Measurements from ENCODE around the gene EEIG1. TPM values are rescaled to one million over a fixed set of nuclear protein-coding genes. Genes with fewer than 3 reads are reported as not detected.

The EEIG1 gene
- total RNA-seq, 2 donors from 2014 or later, result 8.3 to 11.6 TPM

- Histone ChIP-seq H3K36me3 (no peaks in the 10 kb centered on the region), H3K27me3 (no peaks in the 10 kb centered on the region), H3K27ac (peak overlapping the region; percentile 94 to 96), H3K4me3 (peak overlapping the region in 1 of 2 donors; percentile 3), H3K4me1 (peaks cover 0 to 98% of the 10 kb centered on the region in 2 donors), H3K9me3 (no peaks in the 10 kb centered on the region)
- no peak for DNase-seq (ENCODE audit: low spot score)
- TF ChIP-seq, protein P1, sequence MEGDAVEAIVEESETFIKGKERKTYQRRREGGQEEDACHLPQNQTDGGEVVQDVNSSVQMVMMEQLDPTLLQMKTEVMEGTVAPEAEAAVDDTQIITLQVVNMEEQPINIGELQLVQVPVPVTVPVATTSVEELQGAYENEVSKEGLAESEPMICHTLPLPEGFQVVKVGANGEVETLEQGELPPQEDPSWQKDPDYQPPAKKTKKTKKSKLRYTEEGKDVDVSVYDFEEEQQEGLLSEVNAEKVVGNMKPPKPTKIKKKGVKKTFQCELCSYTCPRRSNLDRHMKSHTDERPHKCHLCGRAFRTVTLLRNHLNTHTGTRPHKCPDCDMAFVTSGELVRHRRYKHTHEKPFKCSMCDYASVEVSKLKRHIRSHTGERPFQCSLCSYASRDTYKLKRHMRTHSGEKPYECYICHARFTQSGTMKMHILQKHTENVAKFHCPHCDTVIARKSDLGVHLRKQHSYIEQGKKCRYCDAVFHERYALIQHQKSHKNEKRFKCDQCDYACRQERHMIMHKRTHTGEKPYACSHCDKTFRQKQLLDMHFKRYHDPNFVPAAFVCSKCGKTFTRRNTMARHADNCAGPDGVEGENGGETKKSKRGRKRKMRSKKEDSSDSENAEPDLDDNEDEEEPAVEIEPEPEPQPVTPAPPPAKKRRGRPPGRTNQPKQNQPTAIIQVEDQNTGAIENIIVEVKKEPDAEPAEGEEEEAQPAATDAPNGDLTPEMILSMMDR (IDR thresholded peaks at IDR 0.05), result no peak
Measured at GRCh38 chr9:127972236-127972871, 8.4 kb downstream of the EEIG1 start.

GRCh38 chr9:127971357-127972235 lies 9.2 kb downstream of the EEIG1 start:
- Histone ChIP-seq H3K36me3 (no peaks in the 10 kb centered on the region), H3K27ac (peak overlapping the region; percentile 94 to 96), H3K4me1 (peaks cover 0 to 98% of the 10 kb centered on the region in 2 donors), H3K9me3 (no peaks in the 10 kb centered on the region), H3K27me3 (no peaks in the 10 kb centered on the region), H3K4me3 (peak overlapping the region in 1 of 2 donors; percentile 3)
- TF ChIP-seq, protein P1 (IDR thresholded peaks at IDR 0.05), result no peak
- no peak for DNase-seq (ENCODE audit: low spot score)

DNA sequence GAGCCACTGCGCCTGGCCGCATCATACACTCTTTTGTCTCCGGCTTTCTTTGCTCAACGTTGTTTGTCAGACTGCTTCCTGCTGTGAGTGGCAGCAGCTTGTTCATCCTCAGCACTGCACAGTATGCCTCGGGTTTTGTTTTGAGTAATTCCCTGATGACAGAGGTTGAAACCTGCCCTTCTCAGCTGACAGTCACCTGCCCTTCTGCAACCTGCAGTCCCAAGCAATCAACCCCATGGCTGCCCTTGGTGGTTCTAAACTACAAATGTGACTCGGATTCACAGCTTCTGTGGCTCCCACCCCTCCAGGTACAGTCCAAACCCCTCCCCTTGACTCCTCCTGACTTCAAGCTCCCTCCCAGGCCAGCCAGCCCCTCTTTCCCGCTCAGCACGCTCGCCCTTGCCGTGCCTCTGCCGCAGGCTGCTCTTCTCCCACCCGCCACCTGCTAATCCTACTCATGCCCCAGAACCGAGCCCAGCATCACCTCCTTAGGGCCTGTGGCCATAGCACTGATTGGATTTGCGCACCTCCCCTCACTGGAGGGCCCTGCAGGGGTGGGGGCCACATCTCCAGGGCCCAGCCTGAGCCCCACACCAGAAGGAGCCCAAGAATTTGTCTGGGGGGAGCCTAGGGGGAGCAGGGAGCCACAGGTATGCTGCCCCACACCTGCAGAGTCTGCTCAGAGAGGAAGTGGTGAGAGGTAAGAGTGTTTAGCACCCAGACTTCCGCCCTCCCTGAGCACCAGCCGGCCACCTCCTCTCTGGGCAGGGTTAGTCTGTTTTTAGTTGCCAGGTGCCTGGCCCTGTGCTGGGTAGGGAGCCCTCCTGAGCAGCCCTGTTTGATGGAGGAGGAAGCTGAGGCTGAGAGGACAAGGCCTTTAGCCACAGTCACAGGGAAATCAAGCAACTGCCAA lies 10.1 kb downstream of the EEIG1 start:
- peaks cover 0 to 98% of the 10 kb centered on the region in 2 donors for H3K4me1 ChIP-seq
- no peaks in the 10 kb centered on the region for H3K9me3 ChIP-seq
- H3K36me3 ChIP-seq, result no peaks in the 10 kb centered on the region
- peak overlapping the region; percentile 94 to 96 for H3K27ac ChIP-seq
- H3K4me3 ChIP-seq, result no peak overlapping the region
- no peaks in the 10 kb centered on the region for H3K27me3 ChIP-seq
- no peak for DNase-seq (ENCODE audit: low spot score)
- TF ChIP-seq, protein P1 (IDR thresholded peaks at IDR 0.05), result no peak

- Histone ChIP-seq H3K4me3 (no peak overlapping the region), H3K36me3 (no peaks in the 10 kb centered on the region), H3K27me3 (no peaks in the 10 kb centered on the region), H3K27ac (peak overlapping the region; percentile 94 to 96), H3K9me3 (no peaks in the 10 kb centered on the region), H3K4me1 (peaks cover 0 to 98% of the 10 kb centered on the region in 2 donors)
- TF ChIP-seq, protein P1 (IDR thresholded peaks at IDR 0.05), result no peak
- peak; percentile 79 for DNase-seq (ENCODE audit: low spot score)
Measured at GRCh38 chr9:127968700-127969383, 11.9 kb downstream of the EEIG1 start.

GRCh38 chr9:127968042-127968441 lies 12.7 kb downstream of the EEIG1 start:
- no peaks in the 10 kb centered on the region for H3K27me3 ChIP-seq
- H3K27ac ChIP-seq, result peak overlapping the region; percentile 94 to 96
- H3K4me3 ChIP-seq, result no peak overlapping the region
- H3K9me3 ChIP-seq, result no peaks in the 10 kb centered on the region
- peaks cover 0 to 98% of the 10 kb centered on the region in 2 donors for H3K4me1 ChIP-seq
- TF ChIP-seq, protein P1 (IDR thresholded peaks at IDR 0.05), result no peak
- DNase-seq (ENCODE audit: low spot score), result no peak
- H3K36me3 ChIP-seq, result no peaks in the 10 kb centered on the region

Measured in right atrium auricular region (tissue), 2 donors.